HG03196 (cell line): ENCODE data around the gene APOA1.

Experiments used
- ATAC-seq: cut with Tn5 transposase; IDR thresholded peaks from one replicate; pipeline ENCODE4 v1.9.1; 2021; ENCODE audit not compliant: unreplicated experiment

Gene APOA1

DNA sequence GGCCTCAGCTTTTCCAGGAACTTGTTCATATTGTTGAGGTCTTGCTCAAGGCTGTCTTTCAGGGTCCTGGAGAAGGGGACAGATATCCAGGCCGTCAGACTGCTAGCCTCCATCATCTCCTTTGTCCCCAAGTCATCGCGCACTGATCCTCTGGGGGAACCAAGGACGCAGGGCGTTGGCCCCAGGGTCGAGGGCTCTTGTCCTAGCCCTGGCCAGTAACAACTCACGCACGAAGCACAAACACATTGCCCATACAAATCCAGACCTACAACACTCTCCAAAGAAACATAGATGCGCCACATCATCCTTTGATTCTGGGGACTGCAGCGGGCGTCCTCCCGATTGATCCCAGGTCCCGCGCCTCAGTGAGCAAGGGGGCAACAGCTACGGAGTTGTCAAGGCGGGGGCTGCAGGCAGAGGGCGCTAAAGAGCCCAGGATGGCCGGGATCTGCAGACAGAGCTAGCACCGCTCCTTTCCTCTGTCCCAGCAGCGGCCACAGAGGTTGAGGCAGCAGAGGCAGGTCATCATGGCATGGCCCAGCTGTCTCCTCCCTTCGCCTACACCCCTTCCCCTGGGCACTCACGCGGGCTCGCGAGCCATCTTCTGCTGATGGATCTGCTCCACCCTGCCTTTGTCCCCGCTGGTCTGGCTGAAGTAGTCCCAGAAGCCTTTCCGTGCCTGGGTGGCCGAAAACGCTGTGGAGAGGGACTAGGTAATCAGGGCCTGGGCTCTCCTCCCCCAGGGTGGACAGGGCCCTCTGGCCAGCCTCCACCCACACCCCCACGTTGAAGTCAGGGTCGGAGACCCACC lies 46.2 kb downstream of the APOA1 start:
- no peak for ATAC-seq

DNA sequence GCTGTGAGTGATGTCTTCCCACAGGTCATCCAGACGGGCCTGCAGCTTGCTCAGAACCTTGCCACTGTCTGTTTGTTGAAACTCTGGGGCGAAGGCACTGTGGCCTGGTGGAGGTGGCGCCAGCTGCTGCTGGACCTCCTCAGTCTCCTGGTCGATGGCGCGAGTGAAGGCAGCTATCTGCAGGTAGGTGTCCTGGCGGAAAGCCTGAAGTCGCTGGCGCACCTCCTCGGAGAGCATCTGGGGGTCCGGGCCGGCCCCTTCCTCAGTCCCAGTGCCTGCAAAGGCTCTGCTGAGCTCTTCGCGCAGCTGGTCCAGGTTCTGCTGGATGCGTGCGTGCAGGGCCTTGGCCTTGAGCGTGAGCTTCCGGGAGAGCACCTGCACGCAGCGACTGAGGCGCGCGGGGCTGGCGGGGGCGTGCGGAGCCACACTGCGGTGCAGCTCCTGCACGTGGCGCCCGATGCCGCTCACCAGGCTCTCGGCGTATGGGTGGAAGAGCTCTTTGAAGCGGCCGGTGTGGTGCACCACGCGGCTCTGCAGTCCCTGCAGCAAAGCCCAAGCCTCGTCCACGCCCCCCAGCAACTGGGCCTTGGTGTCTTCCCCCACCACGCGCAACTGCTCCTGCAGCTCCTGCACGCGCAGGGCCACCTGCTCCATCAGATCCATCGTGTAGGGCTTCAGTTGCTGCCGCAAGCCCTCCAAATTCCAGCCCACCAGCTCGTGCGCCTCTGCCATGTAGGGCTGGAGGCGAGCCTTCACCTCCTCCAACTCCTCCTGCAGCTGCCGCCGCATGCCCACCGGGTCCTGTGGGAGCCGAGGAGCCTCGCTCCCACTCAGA lies 47.0 kb downstream of the APOA1 start:
- ATAC-seq: no peak

DNA sequence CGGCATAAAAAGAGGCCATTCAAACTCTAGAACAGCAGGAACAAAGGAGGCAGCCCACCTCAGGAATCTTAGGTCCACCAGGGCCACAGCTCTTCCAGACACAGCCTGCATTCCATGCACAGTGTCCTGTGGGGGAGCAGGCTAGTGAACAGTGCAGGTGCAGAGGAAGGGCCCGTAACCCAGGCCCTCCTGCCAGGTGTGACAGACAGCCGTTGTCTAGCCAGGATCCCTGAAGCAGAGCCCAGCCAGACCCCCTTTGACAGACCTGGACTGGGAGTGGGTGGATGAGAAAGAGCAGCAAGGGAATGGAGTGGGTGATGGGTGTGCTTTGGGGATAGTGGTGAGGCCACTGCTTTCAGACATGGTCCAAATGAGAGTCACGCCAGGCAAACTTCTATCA lies 48.4 kb downstream of the APOA1 start:
- no peak for ATAC-seq

DNA sequence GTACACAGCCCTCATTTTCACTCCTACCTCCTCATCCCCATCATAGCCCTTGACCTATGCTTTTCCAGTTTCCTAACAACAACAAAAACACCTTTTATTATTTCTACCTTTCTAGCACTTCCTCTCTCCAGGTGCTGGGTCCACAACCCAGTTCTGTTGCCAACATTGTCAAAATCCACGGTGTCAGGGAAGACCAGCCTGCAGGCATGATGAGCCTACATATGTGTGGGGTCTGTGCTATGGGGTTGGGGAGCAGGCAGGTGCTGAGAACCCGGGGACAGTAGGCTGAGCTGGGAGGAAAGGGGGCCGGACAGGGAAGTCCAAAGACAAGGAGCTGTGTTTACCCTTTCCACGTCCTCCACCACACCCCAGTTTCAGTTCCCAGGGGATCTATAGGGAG lies 48.9 kb downstream of the APOA1 start:
- ATAC-seq: no peak

DNA sequence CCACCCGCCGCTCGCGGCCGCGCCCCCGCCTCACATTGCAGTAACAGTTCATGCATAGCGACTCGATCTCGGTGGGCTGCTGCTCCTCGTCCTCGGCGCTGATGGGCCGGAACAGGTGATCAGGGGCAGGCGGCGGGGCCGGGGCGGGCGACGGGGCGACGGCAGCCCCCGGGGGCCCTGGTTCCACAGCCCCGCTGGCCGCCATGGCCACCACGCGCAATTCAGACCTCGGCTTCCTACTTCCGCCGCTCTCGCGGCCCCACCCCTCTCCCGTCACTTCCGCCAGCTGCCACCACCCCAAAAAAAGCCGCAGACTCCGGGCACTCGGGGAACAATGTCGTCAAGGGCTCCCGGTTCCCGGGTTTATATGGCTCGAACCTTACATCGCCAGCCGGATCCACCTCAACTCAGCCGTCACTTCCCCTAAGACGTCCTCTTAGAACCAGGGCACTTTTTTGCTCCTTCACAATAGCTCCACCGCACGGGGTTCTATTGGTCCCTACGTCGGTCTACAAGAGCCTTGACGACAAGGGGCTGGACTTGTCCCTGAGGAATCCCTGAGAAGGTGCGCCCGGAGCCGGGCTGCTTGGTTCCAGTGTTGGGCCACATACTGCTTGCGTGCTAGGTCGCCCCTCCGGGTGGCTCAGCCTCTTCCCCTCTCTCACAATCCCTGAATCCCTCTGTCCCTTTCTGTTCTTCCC lies 49.5 kb downstream of the APOA1 start, which contains the start of gene ZPR1:
TSS of gene ZPR1 (minus strand) at position 238 of the 701 bp plus-strand sequence. CDS start at position 205, 33 bp downstream.
- ATAC-seq: peak; percentile 87

DNA sequence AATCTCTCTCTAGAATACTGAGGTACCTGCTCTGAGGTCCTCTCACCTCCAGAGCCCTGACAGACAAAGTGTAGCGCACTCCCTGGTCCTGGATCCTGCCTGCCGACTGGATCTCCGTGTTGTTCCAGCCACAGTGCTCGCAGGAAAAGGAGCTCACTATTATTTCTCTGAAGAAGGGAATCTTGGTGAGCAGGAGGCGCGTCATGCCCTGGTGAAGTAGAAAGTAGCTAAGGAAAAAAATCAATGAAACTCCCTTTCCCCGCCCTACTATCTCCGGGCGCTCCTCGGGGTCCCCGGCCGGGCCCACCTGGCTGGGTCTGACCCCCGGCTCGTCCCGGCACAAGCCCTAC lies 50.0 kb downstream of the APOA1 start:
- ATAC-seq: no peak

DNA sequence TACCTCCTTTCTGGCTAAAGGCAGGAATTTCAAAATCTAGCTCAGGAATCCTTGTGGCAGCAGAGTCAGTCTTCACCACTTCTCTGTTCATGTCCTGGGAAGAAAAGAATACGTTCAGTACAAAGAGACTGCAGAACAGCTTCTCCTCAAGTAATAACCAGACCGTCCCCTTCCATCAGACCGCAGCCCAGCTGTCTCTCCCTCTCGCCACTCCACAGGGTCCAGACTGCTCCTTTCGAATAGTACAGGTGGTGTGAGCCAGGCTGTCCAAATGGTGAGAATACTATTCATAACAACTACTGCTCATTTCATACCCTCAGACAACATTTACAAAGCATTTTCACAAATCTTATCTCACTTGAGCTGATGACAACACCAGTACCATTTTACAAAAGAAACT lies 50.5 kb downstream of the APOA1 start:
- no peak for ATAC-seq

DNA sequence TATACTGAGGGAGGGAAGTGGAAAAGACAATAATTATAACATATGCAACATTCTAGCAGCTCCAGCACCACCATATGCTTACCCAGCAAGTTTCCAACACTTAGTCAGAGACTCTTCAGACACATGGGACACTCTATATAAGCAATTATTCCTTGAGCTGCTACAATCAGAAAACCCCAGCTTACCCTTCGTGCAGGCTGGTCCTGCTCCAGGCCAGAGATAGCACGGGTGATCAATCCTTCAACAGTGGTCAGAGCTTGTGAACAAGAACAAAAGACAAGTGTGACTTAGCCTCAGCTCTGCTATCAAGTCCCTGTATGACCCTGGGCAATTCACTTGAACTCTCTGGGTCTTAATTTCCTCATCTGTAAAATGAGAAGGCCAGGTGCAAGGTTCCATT lies 51.1 kb downstream of the APOA1 start:
- no peak for ATAC-seq
